Lower leg skin (tissue), 4 donors: ENCODE measurements around the gene CKAP2. TPM values are rescaled to one million over a fixed set of nuclear protein-coding genes. Genes with fewer than 3 reads are reported as not detected.

Experiments
- DNase-seq, 2 donors: peaks; one replicate each; pipeline ENCODE4 v3.0.0-alpha.2; 2019; ENCODE audit warnings: low spot score in 2 of 2
- H3K4me3 ChIP-seq: fragments of 200-600 bp; sonication (generic); 2 replicates; pipeline ENCODE4 v1.5.1; 2017; ENCODE audit warnings: mild to moderate bottlenecking, low read depth; ENCODE audit not compliant: poor library complexity, severe bottlenecking
- POLR2A ChIP-seq, 2 donors: fragments of 450-650 bp; IDR thresholded peaks; one replicate each; pipeline ENCODE4 v1.6.1; 2016 to 2017; ENCODE audit warnings: antibody characterized with exemption in 2 of 2, mild to moderate bottlenecking in 1 of 2, moderate library complexity in 1 of 2
- WGBS, 2 donors: methylation state at CpG; one replicate each; pipeline ENCODE4 v1.1.5; 2018; 5-methylcytosine and 5-hydroxymethylcytosine counted together
- intact Hi-C: fragments of 100-400 bp; cut with DNase I; formaldehyde crosslinking; loops from one replicate; pipeline ENCODE4 v1.15.0; 2023; ENCODE audit warnings: low total_unique reads
- total RNA-seq, 4 donors: library from RNA; depleted of rRNA; stranded (reverse); fragments of >200 nt; gene quantifications; one replicate each; pipeline ENCODE4 v1.1.0, GENCODE V29; 2016
- TF ChIP-seq, protein P1 (sequence below), 3 donors: fragments of 450-650 bp; IDR thresholded peaks; one replicate each; pipeline ENCODE4 v1.5.1; 2016; ENCODE audit warnings: antibody characterized with exemption in 3 of 3, mild to moderate bottlenecking in 3 of 3, moderate library complexity in 2 of 3

Gene CKAP2
- total RNA-seq, 4 donors from 2014 or later: 13.9 to 24.2 (median 22.0) TPM

- intact Hi-C loops: no loop called here
- DNase-seq: no peak
- TF ChIP-seq POLR2A (IDR thresholded peaks at IDR 0.05): no peak
- TF ChIP-seq, protein P1, sequence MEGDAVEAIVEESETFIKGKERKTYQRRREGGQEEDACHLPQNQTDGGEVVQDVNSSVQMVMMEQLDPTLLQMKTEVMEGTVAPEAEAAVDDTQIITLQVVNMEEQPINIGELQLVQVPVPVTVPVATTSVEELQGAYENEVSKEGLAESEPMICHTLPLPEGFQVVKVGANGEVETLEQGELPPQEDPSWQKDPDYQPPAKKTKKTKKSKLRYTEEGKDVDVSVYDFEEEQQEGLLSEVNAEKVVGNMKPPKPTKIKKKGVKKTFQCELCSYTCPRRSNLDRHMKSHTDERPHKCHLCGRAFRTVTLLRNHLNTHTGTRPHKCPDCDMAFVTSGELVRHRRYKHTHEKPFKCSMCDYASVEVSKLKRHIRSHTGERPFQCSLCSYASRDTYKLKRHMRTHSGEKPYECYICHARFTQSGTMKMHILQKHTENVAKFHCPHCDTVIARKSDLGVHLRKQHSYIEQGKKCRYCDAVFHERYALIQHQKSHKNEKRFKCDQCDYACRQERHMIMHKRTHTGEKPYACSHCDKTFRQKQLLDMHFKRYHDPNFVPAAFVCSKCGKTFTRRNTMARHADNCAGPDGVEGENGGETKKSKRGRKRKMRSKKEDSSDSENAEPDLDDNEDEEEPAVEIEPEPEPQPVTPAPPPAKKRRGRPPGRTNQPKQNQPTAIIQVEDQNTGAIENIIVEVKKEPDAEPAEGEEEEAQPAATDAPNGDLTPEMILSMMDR (IDR thresholded peaks at IDR 0.05): no peak
- no peak overlapping the region for H3K4me3 ChIP-seq
- WGBS, 2 donors: 89 to 91% methylated on average over 2 of the region's 2 CpGs
Measured at GRCh38 chr13:52432456-52432855, 22.8 kb upstream of the CKAP2 start.

- H3K4me3 ChIP-seq: no peak overlapping the region
- TF ChIP-seq POLR2A (IDR thresholded peaks at IDR 0.05): no peak
- TF ChIP-seq, protein P1 (IDR thresholded peaks at IDR 0.05): no peak
- intact Hi-C loops: no loop called here
- WGBS, 2 donors: 55 to 59% methylated on average over 1 of the region's 1 CpG
- DNase-seq: no peak
Measured at GRCh38 chr13:52446265-52446664, 9.0 kb upstream of the CKAP2 start.

- 60 to 83% methylated on average over 2 of the region's 2 CpGs for WGBS, 2 donors
- H3K4me3 ChIP-seq: no peak overlapping the region
- no peak for TF ChIP-seq POLR2A (IDR thresholded peaks at IDR 0.05)
- TF ChIP-seq, protein P1 (IDR thresholded peaks at IDR 0.05): no peak
Measured at GRCh38 chr13:52447354-52447753, 7.9 kb upstream of the CKAP2 start.

DNA sequence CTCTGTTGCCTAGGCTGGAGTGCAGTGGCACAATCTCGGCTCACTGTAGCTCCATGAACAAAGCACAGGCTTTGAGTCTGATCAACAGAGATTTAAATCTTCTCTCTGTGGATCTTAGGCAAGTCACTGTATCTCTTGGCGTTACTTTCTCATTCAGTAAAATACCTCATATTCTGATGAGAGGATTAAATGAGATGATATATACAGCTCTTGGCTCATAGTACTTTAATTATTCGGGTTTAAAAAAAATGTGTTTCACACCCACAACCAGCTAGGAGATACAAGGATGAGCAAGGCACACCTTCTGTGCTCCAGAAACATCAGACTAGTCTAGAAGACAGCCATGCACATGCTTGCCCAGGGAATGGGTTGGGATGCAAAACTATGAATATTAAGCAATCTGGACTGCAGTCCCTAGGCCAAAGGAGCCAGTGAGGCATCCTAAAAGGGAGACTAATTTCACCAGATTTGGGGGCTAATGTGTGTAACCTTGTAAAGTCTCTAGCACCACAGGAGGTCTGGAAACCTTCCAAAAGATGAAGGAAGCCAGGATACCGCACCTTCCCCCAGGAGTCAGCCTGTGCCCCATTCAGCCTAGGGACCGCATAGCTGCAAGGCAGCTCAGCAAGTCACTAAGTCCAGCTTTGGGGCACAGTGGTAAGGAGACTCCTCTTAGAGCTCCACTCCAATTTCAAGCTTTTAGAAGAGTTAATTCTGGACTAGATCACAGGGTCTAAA, 7.3 kb upstream of the CKAP2 start:
- H3K4me3 ChIP-seq: no peak overlapping the region
- no peak for DNase-seq
- 59 to 60% methylated on average over 5 of the region's 5 CpGs for whole genome bisulfite sequencing, 2 donors
- intact Hi-C loops: no loop called here
- TF ChIP-seq, protein P1 (IDR thresholded peaks at IDR 0.05): no peak
- no peak for TF ChIP-seq POLR2A (IDR thresholded peaks at IDR 0.05)

More at GRCh38 chr13:52447354-52447753, 7.9 kb upstream of the CKAP2 start:
- intact Hi-C loops: no loop called here
- no peak for DNase-seq

DNA sequence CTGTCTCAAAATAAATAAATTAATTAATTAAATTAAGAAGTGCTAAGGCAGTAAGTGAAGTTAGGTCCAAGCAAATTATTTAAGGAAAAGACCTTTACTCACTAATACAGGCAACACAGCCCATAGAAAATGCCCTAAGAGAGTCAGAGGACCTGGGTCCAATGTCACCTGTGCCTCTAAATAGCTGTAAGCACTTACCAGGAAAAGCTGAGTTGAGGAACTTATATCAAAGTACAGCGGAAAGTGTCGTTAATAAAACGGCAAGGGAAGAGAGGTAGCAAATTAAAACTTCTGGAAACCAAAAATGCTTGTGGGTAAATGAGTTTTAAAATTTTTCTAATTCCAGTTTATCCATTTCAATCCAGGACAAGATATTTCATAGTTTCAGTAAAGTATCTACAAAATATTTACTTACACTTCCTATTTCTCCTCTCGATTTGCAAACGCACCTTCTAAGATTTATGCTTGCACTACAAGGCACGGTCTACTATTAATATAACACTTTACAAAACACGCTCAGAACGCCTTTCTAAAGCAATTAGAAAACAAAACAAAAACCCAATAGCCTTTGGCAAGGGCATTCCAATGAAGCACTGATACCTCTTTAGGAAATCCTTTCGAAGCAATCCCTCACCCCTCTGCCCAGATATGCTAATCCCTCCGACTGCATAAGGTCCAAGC, 5.8 kb upstream of the CKAP2 start:
- peak overlapping the region; percentile 77 for H3K4me3 ChIP-seq
- no peak for DNase-seq
- TF ChIP-seq, protein P1 (IDR thresholded peaks at IDR 0.05): no peak
- no peak for TF ChIP-seq POLR2A (IDR thresholded peaks at IDR 0.05)
- 3% methylated on average over 10 of the region's 10 CpGs for WGBS, 2 donors
- intact Hi-C loops: no loop called here
